Measurements from ENCODE around the gene BSDC1.

DNA sequence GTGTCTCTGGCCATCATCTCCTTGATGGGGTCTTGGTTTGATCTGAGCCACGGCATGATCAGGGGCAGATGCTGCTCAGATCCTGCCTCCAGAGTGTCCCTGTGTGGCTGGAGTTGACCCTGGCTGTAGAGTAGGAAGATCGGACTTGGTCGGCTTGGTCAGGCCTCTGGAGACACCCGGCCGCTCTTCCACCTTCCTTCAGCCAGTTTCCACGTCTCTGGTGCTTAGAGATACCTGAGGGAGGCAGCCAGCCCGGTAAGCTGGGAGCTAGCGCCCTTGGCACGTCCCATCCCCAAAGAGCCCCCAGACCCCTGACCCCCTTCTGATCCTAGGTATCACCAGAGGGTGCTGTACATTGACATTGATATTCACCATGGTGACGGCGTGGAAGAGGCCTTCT, 67.0 kb downstream of the BSDC1 start:
- no peak for TF ChIP-seq RAD21 (conservative IDR thresholded peaks at IDR 0.05)
- TF ChIP-seq CTCF (IDR thresholded peaks at IDR 0.05; ENCODE audit: poor library complexity, severe bottlenecking) = no peak
- no peak for TF ChIP-seq POLR2AphosphoS5 (IDR thresholded peaks at IDR 0.05)
- TF ChIP-seq EP300 (conservative IDR thresholded peaks at IDR 0.05; ENCODE audit: poor library complexity, severe bottlenecking) = no peak
- no peak for TF ChIP-seq EZH2 (IDR thresholded peaks at IDR 0.05; ENCODE audit: borderline replicate concordance, insufficient read depth, low read length, poor library complexity, severe bottlenecking)
- no peak for TF ChIP-seq MXI1 (conservative IDR thresholded peaks at IDR 0.05; ENCODE audit: poor library complexity, severe bottlenecking)
